ENCODE results near the gene FUNDC1.

The FUNDC1 gene

GRCh38 chrX:44494357-44494756, 48.3 kb downstream of the FUNDC1 start:
- ChIA-PET CTCF (no interaction called here), POLR2A (no interaction called here)
- no peak for DNase-seq (ENCODE audit: extremely low spot score)
- no peak for TF ChIP-seq FOXK2 (IDR thresholded peaks at IDR 0.05)
- TF ChIP-seq ARNT (IDR thresholded peaks at IDR 0.05), result no peak
- TF ChIP-seq SUZ12 (IDR thresholded peaks at IDR 0.05), result no peak
- TF ChIP-seq LEF1 (IDR thresholded peaks at IDR 0.05; ENCODE audit: borderline replicate concordance), result no peak
- TF ChIP-seq CTBP1 (IDR thresholded peaks at IDR 0.05; ENCODE audit: borderline replicate concordance), result no peak
- TF ChIP-seq FOXM1 (IDR thresholded peaks at IDR 0.05; ENCODE audit: borderline replicate concordance), result no peak
- TF ChIP-seq HDGF (IDR thresholded peaks at IDR 0.05; ENCODE audit: borderline replicate concordance), result no peak
- no peak for TF ChIP-seq FOXA1 (IDR thresholded peaks at IDR 0.05)
- TF ChIP-seq BHLHE40 (IDR thresholded peaks at IDR 0.05; ENCODE audit: borderline replicate concordance), result no peak
- TF ChIP-seq SP1 (IDR thresholded peaks at IDR 0.05), result no peak
- no peak for TF ChIP-seq NFRKB (IDR thresholded peaks at IDR 0.05)
- no peak for TF ChIP-seq TARDBP (IDR thresholded peaks at IDR 0.05)
- no peak for TF ChIP-seq ELF4 (IDR thresholded peaks at IDR 0.05)
- TF ChIP-seq PKNOX1 (IDR thresholded peaks at IDR 0.05), result no peak

- ChIA-PET CTCF (no interaction called here), POLR2A (no interaction called here)
- DNase-seq (ENCODE audit: extremely low spot score), result no peak
- TF ChIP-seq CTBP1 (IDR thresholded peaks at IDR 0.05; ENCODE audit: borderline replicate concordance) (no peak), NFRKB (IDR thresholded peaks at IDR 0.05) (no peak), TARDBP (IDR thresholded peaks at IDR 0.05) (no peak), SUZ12 (IDR thresholded peaks at IDR 0.05) (no peak), SP1 (IDR thresholded peaks at IDR 0.05) (no peak), FOXM1 (IDR thresholded peaks at IDR 0.05; ENCODE audit: borderline replicate concordance) (no peak), FOXK2 (IDR thresholded peaks at IDR 0.05) (no peak), ZNF384 (IDR thresholded peaks at IDR 0.05) (no peak), ARNT (IDR thresholded peaks at IDR 0.05) (no peak), PKNOX1 (IDR thresholded peaks at IDR 0.05) (no peak), HDGF (IDR thresholded peaks at IDR 0.05; ENCODE audit: borderline replicate concordance) (no peak), LEF1 (IDR thresholded peaks at IDR 0.05; ENCODE audit: borderline replicate concordance) (no peak)
Observed at GRCh38 chrX:44489515-44489914, 53.1 kb downstream of the FUNDC1 start.

GRCh38 chrX:44484607-44485146, 58.0 kb downstream of the FUNDC1 start:
- ChIA-PET CTCF (no interaction called here), POLR2A (no interaction called here)
- no peak for DNase-seq (ENCODE audit: extremely low spot score)
- TF ChIP-seq TARDBP (IDR thresholded peaks at IDR 0.05), result no peak
- TF ChIP-seq FOXM1 (IDR thresholded peaks at IDR 0.05; ENCODE audit: borderline replicate concordance), result no peak
- no peak for TF ChIP-seq SUZ12 (IDR thresholded peaks at IDR 0.05)
- no peak for TF ChIP-seq HDGF (IDR thresholded peaks at IDR 0.05; ENCODE audit: borderline replicate concordance)
- TF ChIP-seq SP1 (IDR thresholded peaks at IDR 0.05), result no peak
- no peak for TF ChIP-seq BHLHE40 (IDR thresholded peaks at IDR 0.05; ENCODE audit: borderline replicate concordance)
- TF ChIP-seq NFRKB (IDR thresholded peaks at IDR 0.05), result no peak
- TF ChIP-seq L3MBTL2 (conservative IDR thresholded peaks at IDR 0.05), result no peak
- TF ChIP-seq ARNT (IDR thresholded peaks at IDR 0.05), result no peak
- TF ChIP-seq LEF1 (IDR thresholded peaks at IDR 0.05; ENCODE audit: borderline replicate concordance), result no peak
- TF ChIP-seq ELF4 (IDR thresholded peaks at IDR 0.05), result no peak
- TF ChIP-seq ZNF384 (IDR thresholded peaks at IDR 0.05), result no peak

GRCh38 chrX:44483965-44484606, 58.6 kb downstream of the FUNDC1 start:
- ChIA-PET POLR2A (no interaction called here), CTCF (no interaction called here)
- DNase-seq (ENCODE audit: extremely low spot score), result no peak
- no peak for TF ChIP-seq BHLHE40 (IDR thresholded peaks at IDR 0.05; ENCODE audit: borderline replicate concordance)
- TF ChIP-seq PKNOX1 (IDR thresholded peaks at IDR 0.05), result no peak
- TF ChIP-seq NFRKB (IDR thresholded peaks at IDR 0.05), result no peak
- TF ChIP-seq HDGF (IDR thresholded peaks at IDR 0.05; ENCODE audit: borderline replicate concordance), result no peak
- no peak for TF ChIP-seq ZNF384 (IDR thresholded peaks at IDR 0.05)
- TF ChIP-seq FOXK2 (IDR thresholded peaks at IDR 0.05), result no peak
- TF ChIP-seq LEF1 (IDR thresholded peaks at IDR 0.05; ENCODE audit: borderline replicate concordance), result no peak
- TF ChIP-seq SUZ12 (IDR thresholded peaks at IDR 0.05), result no peak
- no peak for TF ChIP-seq FOXM1 (IDR thresholded peaks at IDR 0.05; ENCODE audit: borderline replicate concordance)
- no peak for TF ChIP-seq ARNT (IDR thresholded peaks at IDR 0.05)
- TF ChIP-seq L3MBTL2 (conservative IDR thresholded peaks at IDR 0.05), result no peak
- TF ChIP-seq SP1 (IDR thresholded peaks at IDR 0.05), result no peak
- TF ChIP-seq ELF4 (IDR thresholded peaks at IDR 0.05), result no peak
- no peak for TF ChIP-seq FOXA1 (IDR thresholded peaks at IDR 0.05)

GRCh38 chrX:44482575-44482974, 60.1 kb downstream of the FUNDC1 start:
- ChIA-PET POLR2A (no interaction called here), CTCF (no interaction called here)
- no peak for DNase-seq (ENCODE audit: extremely low spot score)
- no peak for TF ChIP-seq PKNOX1 (IDR thresholded peaks at IDR 0.05)
- TF ChIP-seq TARDBP (IDR thresholded peaks at IDR 0.05), result no peak
- TF ChIP-seq CTBP1 (IDR thresholded peaks at IDR 0.05; ENCODE audit: borderline replicate concordance), result no peak
- no peak for TF ChIP-seq ELF4 (IDR thresholded peaks at IDR 0.05)
- no peak for TF ChIP-seq HDGF (IDR thresholded peaks at IDR 0.05; ENCODE audit: borderline replicate concordance)
- TF ChIP-seq FOXK2 (IDR thresholded peaks at IDR 0.05), result no peak

Measured in HEK293T (cell line).